ENCODE data around the gene GDPD3.

Gene GDPD3

GRCh38 chr16:30094541-30095165, 18.7 kb downstream of the GDPD3 start:
- no peak for TF ChIP-seq TOX (CRISPR knock-in tag; IDR thresholded peaks at IDR 0.05; ENCODE audit: borderline replicate concordance)
- no peak for TF ChIP-seq RARB (CRISPR knock-in tag; IDR thresholded peaks at IDR 0.05)
- no peak for TF ChIP-seq GLIS3 (CRISPR knock-in tag; IDR thresholded peaks at IDR 0.05)
- no peak for TF ChIP-seq ISL1 (CRISPR knock-in tag; IDR thresholded peaks at IDR 0.05)
- no peak for TF ChIP-seq PPARA (CRISPR knock-in tag; IDR thresholded peaks at IDR 0.05; ENCODE audit: borderline replicate concordance)
- ATAC-seq: no peak

GRCh38 chr16:30092373-30093010, 20.8 kb downstream of the GDPD3 start:
- ATAC-seq: peak; percentile 65
- TF ChIP-seq ISL1 (CRISPR knock-in tag; IDR thresholded peaks at IDR 0.05) (no peak), ZC3H10 (CRISPR knock-in tag; IDR thresholded peaks at IDR 0.05) (no peak), ZNF70 (CRISPR knock-in tag; IDR thresholded peaks at IDR 0.05) (no peak), CREB5 (CRISPR knock-in tag; IDR thresholded peaks at IDR 0.05; ENCODE audit: low read depth) (0 out of 2 replicates have a peak, but pooled peaks have one; percentile 13), BACH2 (CRISPR knock-in tag; IDR thresholded peaks at IDR 0.05; ENCODE audit: borderline replicate concordance) (peak; percentile 81), SNAI2 (CRISPR knock-in tag; IDR thresholded peaks at IDR 0.05) (no peak; the same call in 1 of the 2 replicates), ZFP3 (CRISPR knock-in tag; IDR thresholded peaks at IDR 0.05) (no peak), ARNTL (CRISPR knock-in tag; IDR thresholded peaks at IDR 0.05; ENCODE audit: borderline replicate concordance, low read depth) (no peak), ESRRG (CRISPR knock-in tag; IDR thresholded peaks at IDR 0.05) (0 out of 2 replicates have a peak, but pooled peaks have one; percentile 64), OSR1 (CRISPR knock-in tag; IDR thresholded peaks at IDR 0.05) (0 out of 2 replicates have a peak, but pooled peaks have one; percentile 57), ZFP30 (CRISPR knock-in tag; IDR thresholded peaks at IDR 0.05) (no peak), PATZ1 (CRISPR knock-in tag; IDR thresholded peaks at IDR 0.05; ENCODE audit: borderline replicate concordance) (peak; percentile 46; the same call in 1 of the 2 replicates), TOX (CRISPR knock-in tag; IDR thresholded peaks at IDR 0.05; ENCODE audit: borderline replicate concordance) (no peak), GLIS3 (CRISPR knock-in tag; IDR thresholded peaks at IDR 0.05) (0 out of 2 replicates have a peak, but pooled peaks have one; percentile 79), ZNF8 (CRISPR knock-in tag; IDR thresholded peaks at IDR 0.05) (no peak)

- peak; percentile 92 for ATAC-seq
- TF ChIP-seq TSHZ2 (CRISPR knock-in tag; IDR thresholded peaks at IDR 0.05) (peak; percentile 61; the same call in 1 of the 2 replicates), ZFP3 (CRISPR knock-in tag; IDR thresholded peaks at IDR 0.05) (0 out of 2 replicates have a peak, but pooled peaks have one; percentile 22), CSDC2 (CRISPR knock-in tag; IDR thresholded peaks at IDR 0.05) (0 out of 2 replicates have a peak, but pooled peaks have one; percentile 12), BACH2 (CRISPR knock-in tag; IDR thresholded peaks at IDR 0.05; ENCODE audit: borderline replicate concordance) (no peak), SNAI2 (CRISPR knock-in tag; IDR thresholded peaks at IDR 0.05) (peak; percentile 58; the same call in 1 of the 2 replicates), POU6F1 (CRISPR knock-in tag; IDR thresholded peaks at IDR 0.05; ENCODE audit: borderline replicate concordance, low read depth) (no peak)
These were observed 21.6 kb downstream of the GDPD3 start, which contains the start of gene TBX6 for GRCh38 chr16:30091474-30092372. Gene TBX6 (minus strand): TSS chr16:30091924. CDS start chr16:30091193, 731 bp downstream.

All from SK-N-SH treated with all-trans-retinoic acid at 6 μM for 48 hours (cell line).